Panc1 (cell line): ENCODE results near the gene NPAS3. TPM values are rescaled to one million over a fixed set of nuclear protein-coding genes. Genes with fewer than 3 reads are reported as not detected.

Experiments used
- ATAC-seq: fragments of 200-7000 bp; cut with Tn5 transposase; 2 replicates; pipeline ENCODE4 v1.9.1; 2020; ENCODE audit warnings: mild to moderate bottlenecking, moderate library complexity
- BruUV-seq: library from RNA; stranded (reverse); fragments of 400-500 nt; replicated peaks from 2 replicates; lab custom pipeline; 2021; lab: Mats Ljungman, UMichigan
- CTCF ChIA-PET: fragments of 300-600 bp; sonication (Branson Sonifier 250); formaldehyde crosslinking; loops from one replicate; lab custom pipeline; 2022; ENCODE audit warnings: antibody characterized with exemption; lab: Charles Lee
- POLR2A ChIA-PET: fragments of 300-600 bp; sonication (Branson Sonifier 250); formaldehyde crosslinking; loops from one replicate; lab custom pipeline; 2022; ENCODE audit warnings: antibody characterized with exemption; lab: Charles Lee
- DNase-seq: peaks from one replicate; pipeline ENCODE4 v3.0.0-alpha.2; 2010; ENCODE audit warnings: low read depth, low spot score
- H3K27ac ChIP-seq: 2 replicates; pipeline ENCODE4 v1.5.1; 2011; ENCODE audit warnings: mild to moderate bottlenecking, low read length, inconsistent platforms
- H3K27me3 ChIP-seq: fragments of 200-500 bp; sonication (Bioruptor generic); 2 replicates; pipeline ENCODE4 v1.6.0; 2014; ENCODE audit warnings: low read length, inconsistent platforms; ENCODE audit not compliant: control insufficient read depth, insufficient read depth
- H3K36me3 ChIP-seq: fragments of 200-500 bp; sonication (Bioruptor generic); 2 replicates; pipeline ENCODE4 v1.5.1; 2014; ENCODE audit warnings: inconsistent platforms, mild to moderate bottlenecking, low read length, moderate library complexity; ENCODE audit not compliant: control insufficient read depth, insufficient read depth
- H3K4me1 ChIP-seq: 2 replicates; pipeline ENCODE4 v1.5.1; 2011; ENCODE audit warnings: inconsistent platforms, mild to moderate bottlenecking, low read length, moderate library complexity; ENCODE audit not compliant: control insufficient read depth, insufficient read depth
- H3K4me3 ChIP-seq, 2 experiments: 2 replicates each; pipeline ENCODE4 v1.5.1; 2011 to 2012; ENCODE audit warnings: low read depth in 2 of 2, low read length in 2 of 2, mild to moderate bottlenecking in 2 of 2, inconsistent platforms in 1 of 2, moderate library complexity in 1 of 2
- H3K9me3 ChIP-seq: fragments of 200-500 bp; sonication (Bioruptor generic); 2 replicates; pipeline ENCODE4 v1.5.1; 2014; ENCODE audit warnings: low read depth, mild to moderate bottlenecking, inconsistent platforms, low read length, moderate library complexity; ENCODE audit not compliant: control insufficient read depth, insufficient read depth
- POLR2AphosphoS5 ChIP-seq: IDR thresholded peaks from 2 replicates; pipeline ENCODE4 v1.6.1; 2012; ENCODE audit warnings: mild to moderate bottlenecking, low read depth, low read length, moderate library complexity
- REST ChIP-seq, 2 experiments: IDR thresholded peaks; 2 replicates each; pipeline ENCODE4 v1.6.1; 2011 to 2012; ENCODE audit warnings: low read depth in 2 of 2, control low read depth in 1 of 2, low read length in 1 of 2, mild to moderate bottlenecking in 1 of 2, moderate library complexity in 1 of 2; ENCODE audit not compliant: insufficient read depth in 1 of 2
- SIN3A ChIP-seq: IDR thresholded peaks from 2 replicates; pipeline ENCODE4 v1.6.1; 2012; ENCODE audit warnings: low read depth, mild to moderate bottlenecking, low read length, moderate library complexity, borderline replicate concordance; ENCODE audit not compliant: insufficient read depth
- TCF7L2 ChIP-seq: IDR thresholded peaks from 2 replicates; pipeline ENCODE4 v1.6.1; 2011; ENCODE audit warnings: mild to moderate bottlenecking, low read depth, low read length, inconsistent platforms
- in situ Hi-C: cut with HindIII; loops from 2 replicates; pipeline ENCODE4 v1.10.0; 2016; ENCODE audit warnings: low sequenced_read_pairs, low pct_unique_long_range_greater_than_20kb
- intact Hi-C: fragments of 100-400 bp; cut with micrococcal nuclease; formaldehyde crosslinking; loops from one replicate; pipeline ENCODE4 v1.10.0; 2022; ENCODE audit not compliant: unreplicated experiment
- total RNA-seq: library from RNA; stranded (reverse); gene quantifications from one replicate; pipeline ENCODE4 v1.2.1, GENCODE V29; 2021; ENCODE audit not compliant: unreplicated experiment
- TF ChIP-seq, protein P1 (sequence below): fragments of 450-650 bp; IDR thresholded peaks from 2 replicates; pipeline ENCODE4 v1.5.1; 2017; ENCODE audit warnings: mild to moderate bottlenecking

NPAS3 gene
- total RNA-seq, 1 experiment from 2014 or later: 0.23 TPM

GRCh38 chr14:33692762-33693161 is 754.1 kb downstream of the NPAS3 start:
- DNase-seq (no peak), ATAC-seq (no peak)
- Histone ChIP-seq H3K36me3 (no peaks in the 10 kb centered on the region), H3K4me1 (no peaks in the 10 kb centered on the region), H3K27ac (no peak overlapping the region), H3K9me3 (no peaks in the 10 kb centered on the region), H3K4me3 (no peak overlapping the region), H3K27me3 (no peaks in the 10 kb centered on the region)
- in situ Hi-C loops (no loop called here), intact Hi-C loops (no loop called here)
- no TSS peak for BruUV-seq
- ChIA-PET CTCF (no interaction called here), POLR2A (no interaction called here)
- TF ChIP-seq TCF7L2: no peak
- TF ChIP-seq SIN3A: no peak
- no peak for TF ChIP-seq POLR2AphosphoS5
- TF ChIP-seq, protein P1, sequence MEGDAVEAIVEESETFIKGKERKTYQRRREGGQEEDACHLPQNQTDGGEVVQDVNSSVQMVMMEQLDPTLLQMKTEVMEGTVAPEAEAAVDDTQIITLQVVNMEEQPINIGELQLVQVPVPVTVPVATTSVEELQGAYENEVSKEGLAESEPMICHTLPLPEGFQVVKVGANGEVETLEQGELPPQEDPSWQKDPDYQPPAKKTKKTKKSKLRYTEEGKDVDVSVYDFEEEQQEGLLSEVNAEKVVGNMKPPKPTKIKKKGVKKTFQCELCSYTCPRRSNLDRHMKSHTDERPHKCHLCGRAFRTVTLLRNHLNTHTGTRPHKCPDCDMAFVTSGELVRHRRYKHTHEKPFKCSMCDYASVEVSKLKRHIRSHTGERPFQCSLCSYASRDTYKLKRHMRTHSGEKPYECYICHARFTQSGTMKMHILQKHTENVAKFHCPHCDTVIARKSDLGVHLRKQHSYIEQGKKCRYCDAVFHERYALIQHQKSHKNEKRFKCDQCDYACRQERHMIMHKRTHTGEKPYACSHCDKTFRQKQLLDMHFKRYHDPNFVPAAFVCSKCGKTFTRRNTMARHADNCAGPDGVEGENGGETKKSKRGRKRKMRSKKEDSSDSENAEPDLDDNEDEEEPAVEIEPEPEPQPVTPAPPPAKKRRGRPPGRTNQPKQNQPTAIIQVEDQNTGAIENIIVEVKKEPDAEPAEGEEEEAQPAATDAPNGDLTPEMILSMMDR: no peak
- TF ChIP-seq REST (IDR thresholded peaks at IDR 0.05; ENCODE audit: insufficient read depth in 1 of 2, low read depth in 2 of 2, low read length in 1 of 2): no peak

GRCh38 chr14:33693237-33693636 is 754.6 kb downstream of the NPAS3 start:
- Histone ChIP-seq H3K27ac (no peak overlapping the region), H3K4me3 (no peak overlapping the region), H3K36me3 (no peaks in the 10 kb centered on the region), H3K9me3 (no peaks in the 10 kb centered on the region), H3K27me3 (no peaks in the 10 kb centered on the region), H3K4me1 (no peaks in the 10 kb centered on the region)
- BruUV-seq: no TSS peak
- DNase-seq (no peak), ATAC-seq (no peak)
- ChIA-PET CTCF (no interaction called here), POLR2A (no interaction called here)
- in situ Hi-C loops (no loop called here), intact Hi-C loops (no loop called here)
- TF ChIP-seq TCF7L2 (no peak), POLR2AphosphoS5 (no peak), SIN3A (no peak), REST (IDR thresholded peaks at IDR 0.05; ENCODE audit: insufficient read depth in 1 of 2, low read depth in 2 of 2, low read length in 1 of 2) (no peak)
- TF ChIP-seq, protein P1: no peak
